Ovary (tissue), 9 donors: ENCODE measurements around the gene TMEFF2. TPM values are rescaled to one million over a fixed set of nuclear protein-coding genes. Genes with fewer than 3 reads are reported as not detected.

Experiments
- DNase-seq, 5 donors: peaks; one replicate each; pipeline ENCODE4 v3.0.0-alpha.2; 2019 to 2020
- H3K27ac ChIP-seq, 2 donors: fragments of 200-600 bp; one replicate each; pipeline versions ENCODE4 v1.5.1 to v1.8.0; 2019 to 2022
- H3K27me3 ChIP-seq: fragments of 200-600 bp; one replicate; pipeline ENCODE4 v1.8.0; 2022
- H3K36me3 ChIP-seq: fragments of 200-600 bp; sonication (generic); one replicate; pipeline ENCODE4 v1.5.1; 2019
- H3K4me1 ChIP-seq: one replicate; pipeline ENCODE4 v1.8.1; 2013; ENCODE audit warnings: mild to moderate bottlenecking, moderate library complexity; ENCODE audit not compliant: insufficient read depth
- H3K4me3 ChIP-seq: fragments of 200-600 bp; sonication (generic); one replicate; pipeline ENCODE4 v1.5.1; 2017
- H3K9me3 ChIP-seq, 2 donors: fragments of 200-600 bp in 1 of 2; sonication (generic) in 1 of 2; one replicate each; pipeline versions ENCODE4 v1.5.1 to v1.8.1; 2013 to 2019; ENCODE audit warnings: mild to moderate bottlenecking in 1 of 2, moderate library complexity in 1 of 2
- EP300 ChIP-seq: sonication (generic); formaldehyde crosslinking; IDR thresholded peaks from one replicate; pipeline ENCODE4 v1.6.1; 2017; ENCODE audit warnings: antibody characterized with exemption
- POLR2A ChIP-seq: fragments of 450-650 bp; IDR thresholded peaks from one replicate; pipeline ENCODE4 v1.6.1; 2017; ENCODE audit warnings: antibody characterized with exemption, mild to moderate bottlenecking, moderate library complexity
- WGBS, 3 donors: extraction: QIAGEN DNeasy Blood & Tissue Kit in 1 of 3; methylation state at CpG; one replicate each; pipeline versions ENCODE4 v1.1.5 to v1.1.7; 2013 to 2017; 5-methylcytosine and 5-hydroxymethylcytosine counted together
- intact Hi-C, 4 donors: fragments of 100-400 bp; cut with DNase I; formaldehyde crosslinking; loops; one replicate each; pipeline versions ENCODE4 v1.11.0 to v1.15.1; 2022 to 2023
- polyA plus RNA-seq, 2 donors: library from polyadenylated mRNA; stranded (reverse); fragments of 200-250 nt in 1 of 2; fragments of 350-450 nt in 1 of 2; fragmentation: Illumina TruSeq in 1 of 2; extraction: RNeasy Lipid Tissue Mini Kit (QIAGEN cat#74804) in 1 of 2; gene quantifications; one replicate each; pipeline ENCODE4 v1.2.3, GENCODE V29; 2013 to 2014
- total RNA-seq, 7 donors: library from RNA; depleted of rRNA in 2 of 7; stranded (reverse); fragments of >200 nt in 2 of 7; fragmentation: NEBNext Ultra II Directional in 3 of 7; extraction: Animal tissue kit (Norgen Biotek cat#: 25700) in 3 of 7; gene quantifications; one replicate each; pipeline versions ENCODE4 v1.1.0 to v1.2.4, GENCODE V29; 2016 to 2023
- TF ChIP-seq, protein P1 (sequence below), 3 donors: fragments of 450-650 bp in 2 of 3; fragments of 200-600 bp in 1 of 3; IDR thresholded peaks; one replicate each; pipeline versions ENCODE4 v1.5.1 to v1.8.0; 2016 to 2022; ENCODE audit warnings: antibody characterized with exemption in 3 of 3, mild to moderate bottlenecking in 1 of 3
- donor health status: DM: no; HTN: no; CAD: no; lungs with moderate emphysema.
- donor health status: DM: no; HTN: no; CAD: no.
- donor health status: Bipolar disorder and iron deficiency.
- donor health status: DM: yes; HTN: yes; CAD: no.
- donor health status: DM: no; HTN: no; CAD: no.
- donor health status: DM: yes; HTN: yes; CAD: no.

The TMEFF2 gene
- total and polyA plus RNA-seq, 9 donors, result 0.05 to 0.34 (median 0.08) TPM; not detected in 5

- no peak for TF ChIP-seq EP300
- TF ChIP-seq, protein P1, sequence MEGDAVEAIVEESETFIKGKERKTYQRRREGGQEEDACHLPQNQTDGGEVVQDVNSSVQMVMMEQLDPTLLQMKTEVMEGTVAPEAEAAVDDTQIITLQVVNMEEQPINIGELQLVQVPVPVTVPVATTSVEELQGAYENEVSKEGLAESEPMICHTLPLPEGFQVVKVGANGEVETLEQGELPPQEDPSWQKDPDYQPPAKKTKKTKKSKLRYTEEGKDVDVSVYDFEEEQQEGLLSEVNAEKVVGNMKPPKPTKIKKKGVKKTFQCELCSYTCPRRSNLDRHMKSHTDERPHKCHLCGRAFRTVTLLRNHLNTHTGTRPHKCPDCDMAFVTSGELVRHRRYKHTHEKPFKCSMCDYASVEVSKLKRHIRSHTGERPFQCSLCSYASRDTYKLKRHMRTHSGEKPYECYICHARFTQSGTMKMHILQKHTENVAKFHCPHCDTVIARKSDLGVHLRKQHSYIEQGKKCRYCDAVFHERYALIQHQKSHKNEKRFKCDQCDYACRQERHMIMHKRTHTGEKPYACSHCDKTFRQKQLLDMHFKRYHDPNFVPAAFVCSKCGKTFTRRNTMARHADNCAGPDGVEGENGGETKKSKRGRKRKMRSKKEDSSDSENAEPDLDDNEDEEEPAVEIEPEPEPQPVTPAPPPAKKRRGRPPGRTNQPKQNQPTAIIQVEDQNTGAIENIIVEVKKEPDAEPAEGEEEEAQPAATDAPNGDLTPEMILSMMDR (IDR thresholded peaks at IDR 0.05), result no peak
- no peak for TF ChIP-seq POLR2A
- no peak overlapping the region for H3K4me3 ChIP-seq
- no peak overlapping the region for H3K27ac ChIP-seq
- no peaks in the 10 kb centered on the region for H3K4me1 ChIP-seq
- no peaks in the 10 kb centered on the region for H3K27me3 ChIP-seq
- no peaks in the 10 kb centered on the region for H3K9me3 ChIP-seq
- no peak for DNase-seq
- H3K36me3 ChIP-seq, result no peaks in the 10 kb centered on the region
- 96 to 98% (median 96%) methylated on average over 6 of the region's 6 CpGs for WGBS, 3 donors
- intact Hi-C loops, result no loop called here
Observed at GRCh38 chr2:191947235-191947634, 247.5 kb downstream of the TMEFF2 start.

DNA sequence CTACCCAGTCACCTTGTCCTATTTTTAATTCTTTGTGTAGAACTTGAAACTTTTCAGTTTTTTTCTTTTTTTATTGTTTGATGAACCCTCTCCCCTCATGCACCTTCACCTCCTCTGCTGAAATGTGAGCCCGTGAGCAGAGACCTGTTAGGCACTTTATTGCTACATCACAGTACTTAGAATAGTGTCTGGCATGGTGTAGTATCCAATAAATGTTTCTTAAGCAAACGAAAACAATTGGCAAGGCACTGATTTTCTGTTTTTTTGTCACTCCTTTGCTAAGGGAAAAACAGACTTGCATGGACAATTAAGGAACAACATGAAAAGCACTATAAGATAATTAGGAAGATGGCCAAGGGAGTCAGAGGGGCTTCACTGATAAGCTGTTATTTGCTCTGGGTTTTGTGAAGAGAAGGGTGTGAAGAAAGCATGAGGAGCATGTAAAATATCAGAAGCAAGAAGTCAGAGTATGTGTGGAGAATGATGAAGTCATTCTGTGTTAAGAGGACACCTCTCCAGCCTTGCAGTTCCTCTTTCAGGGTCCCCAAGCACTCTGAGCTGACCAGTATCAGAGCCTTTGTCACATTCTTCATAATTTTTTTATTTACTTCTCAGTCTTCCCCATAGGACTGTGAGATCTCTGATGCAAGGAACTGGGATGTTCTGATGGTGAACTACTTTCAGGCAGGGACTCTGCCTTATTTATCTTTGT is 248.1 kb downstream of the TMEFF2 start:
- no peaks in the 10 kb centered on the region for H3K9me3 ChIP-seq
- no peaks in the 10 kb centered on the region for H3K36me3 ChIP-seq
- 35 to 48% (median 41%) methylated on average over 2 of the region's 2 CpGs for WGBS, 3 donors
- no peak overlapping the region for H3K27ac ChIP-seq
- DNase-seq, result no peak
- intact Hi-C loops, result no loop called here
- TF ChIP-seq, protein P1 (IDR thresholded peaks at IDR 0.05), result no peak
- no peak for TF ChIP-seq POLR2A
- no peak for TF ChIP-seq EP300
- H3K4me1 ChIP-seq, result no peaks in the 10 kb centered on the region
- H3K4me3 ChIP-seq, result no peak overlapping the region
- no peaks in the 10 kb centered on the region for H3K27me3 ChIP-seq

DNA sequence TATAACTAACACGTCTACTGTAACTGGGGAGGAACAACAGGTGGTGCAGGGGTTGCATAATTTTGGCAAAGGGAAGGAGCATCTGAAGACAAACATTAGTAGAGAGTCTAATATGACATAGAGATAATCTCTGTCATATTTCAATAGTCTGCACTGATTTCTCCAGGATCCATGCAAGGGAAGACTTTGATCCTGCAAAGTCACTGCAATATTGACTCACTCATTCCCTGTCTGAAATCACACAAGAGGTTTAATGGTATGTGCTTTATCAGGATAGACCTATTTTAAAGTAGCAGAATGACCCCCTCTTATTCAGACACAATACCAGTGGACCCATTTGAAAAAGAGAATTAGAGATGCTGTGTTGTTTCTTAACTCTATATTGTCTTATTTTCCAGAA is 249.1 kb downstream of the TMEFF2 start:
- H3K4me3 ChIP-seq, result no peak overlapping the region
- WGBS, 3 donors, result 62 to 67% (median 65%) methylated on average over 1 of the region's 1 CpG
- no peaks in the 10 kb centered on the region for H3K9me3 ChIP-seq
- no peak overlapping the region for H3K27ac ChIP-seq
- TF ChIP-seq, protein P1 (IDR thresholded peaks at IDR 0.05), result no peak
- TF ChIP-seq EP300, result no peak
- TF ChIP-seq POLR2A, result no peak
- H3K36me3 ChIP-seq, result no peaks in the 10 kb centered on the region
- H3K27me3 ChIP-seq, result no peaks in the 10 kb centered on the region
- intact Hi-C loops, result no loop called here
- no peaks in the 10 kb centered on the region for H3K4me1 ChIP-seq
- DNase-seq, result no peak

- H3K9me3 ChIP-seq, result no peaks in the 10 kb centered on the region
- intact Hi-C loops, result no loop called here
- no peaks in the 10 kb centered on the region for H3K4me1 ChIP-seq
- H3K36me3 ChIP-seq, result no peaks in the 10 kb centered on the region
- peak in 1 of 5 donors; percentile 8 for DNase-seq
- TF ChIP-seq EP300 (no peak), POLR2A (no peak)
- TF ChIP-seq, protein P1 (IDR thresholded peaks at IDR 0.05), result no peak
- WGBS, 3 donors, result 74 to 84% (median 78%) methylated on average over 2 of the region's 2 CpGs
- H3K27ac ChIP-seq, result no peak overlapping the region
- H3K4me3 ChIP-seq, result no peak overlapping the region
- no peaks in the 10 kb centered on the region for H3K27me3 ChIP-seq
Observed at GRCh38 chr2:191942739-191943103, 252.0 kb downstream of the TMEFF2 start.
